Tracheal epithelial cell (primary cell): ENCODE results near the gene CACNA1S. TPM values are rescaled to one million over a fixed set of nuclear protein-coding genes. Genes with fewer than 3 reads are reported as not detected.

Experiments used
- total RNA-seq: library from RNA; depleted of rRNA; stranded (reverse); fragments of >200 nt; gene quantifications from 2 replicates; pipeline ENCODE4 v1.2.1, GENCODE V29; 2014

The CACNA1S gene
- total RNA-seq: not detected in 2 replicates

GRCh38 chr1:201112173-201112731, at the start of gene CACNA1S:
TSS of gene CACNA1S (minus strand) at chr1:201112426. CDS start at chr1:201112339, 87 bp downstream.

GRCh38 chr1:201154389-201155165, 42.4 kb upstream of the CACNA1S start, which contains the start of gene TMEM9:
TSS of gene TMEM9 (minus strand) at chr1:201154474. CDS start at chr1:201153923, 551 bp downstream.

GRCh38 chr1:201126832-201127754, 14.9 kb upstream of the CACNA1S start, which contains the start of gene ASCL5:
TSS of gene ASCL5 (minus strand) at chr1:201127184. CDS start at chr1:201115372, 11,812 bp downstream.

GRCh38 chr1:201023517-201023902, 88.7 kb downstream of the CACNA1S start, which contains the start of gene KIF21B:
TSS of gene KIF21B (minus strand) at chr1:201023714. CDS start at chr1:201023383, 331 bp downstream.

Other genes with a start within 250 kb of the CACNA1S start
- gene GPR25, start 239.4 kb downstream of the CACNA1S start, total RNA-seq: not detected in 2 replicates
- 38.4 and 55.7 TPM in 2 replicates for gene INAVA, start 217.5 kb downstream of the CACNA1S start, total RNA-seq
- gene KIF21B, start 88.7 kb downstream of the CACNA1S start, total RNA-seq: 2.2 and 4.0 TPM in 2 replicates
- gene ASCL5, start 14.8 kb upstream of the CACNA1S start, total RNA-seq: 0.21 TPM in 1 of 2 replicates, not detected in the other
- 70.3 and 97.8 TPM in 2 replicates for gene TMEM9, start 42.0 kb upstream of the CACNA1S start, total RNA-seq
- 0.48 TPM in 1 of 2 replicates, not detected in the other for gene IGFN1, start 78.4 kb upstream of the CACNA1S start, total RNA-seq
- 263 and 280 TPM in 2 replicates for gene PKP1, start 171.1 kb upstream of the CACNA1S start, total RNA-seq